ENCODE data around the gene MPIG6B. TPM values are rescaled to one million over a fixed set of nuclear protein-coding genes. Genes with fewer than 3 reads are reported as not detected.

MPIG6B gene, protein sequence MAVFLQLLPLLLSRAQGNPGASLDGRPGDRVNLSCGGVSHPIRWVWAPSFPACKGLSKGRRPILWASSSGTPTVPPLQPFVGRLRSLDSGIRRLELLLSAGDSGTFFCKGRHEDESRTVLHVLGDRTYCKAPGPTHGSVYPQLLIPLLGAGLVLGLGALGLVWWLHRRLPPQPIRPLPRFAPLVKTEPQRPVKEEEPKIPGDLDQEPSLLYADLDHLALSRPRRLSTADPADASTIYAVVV
- not detected for total RNA-seq

DNA sequence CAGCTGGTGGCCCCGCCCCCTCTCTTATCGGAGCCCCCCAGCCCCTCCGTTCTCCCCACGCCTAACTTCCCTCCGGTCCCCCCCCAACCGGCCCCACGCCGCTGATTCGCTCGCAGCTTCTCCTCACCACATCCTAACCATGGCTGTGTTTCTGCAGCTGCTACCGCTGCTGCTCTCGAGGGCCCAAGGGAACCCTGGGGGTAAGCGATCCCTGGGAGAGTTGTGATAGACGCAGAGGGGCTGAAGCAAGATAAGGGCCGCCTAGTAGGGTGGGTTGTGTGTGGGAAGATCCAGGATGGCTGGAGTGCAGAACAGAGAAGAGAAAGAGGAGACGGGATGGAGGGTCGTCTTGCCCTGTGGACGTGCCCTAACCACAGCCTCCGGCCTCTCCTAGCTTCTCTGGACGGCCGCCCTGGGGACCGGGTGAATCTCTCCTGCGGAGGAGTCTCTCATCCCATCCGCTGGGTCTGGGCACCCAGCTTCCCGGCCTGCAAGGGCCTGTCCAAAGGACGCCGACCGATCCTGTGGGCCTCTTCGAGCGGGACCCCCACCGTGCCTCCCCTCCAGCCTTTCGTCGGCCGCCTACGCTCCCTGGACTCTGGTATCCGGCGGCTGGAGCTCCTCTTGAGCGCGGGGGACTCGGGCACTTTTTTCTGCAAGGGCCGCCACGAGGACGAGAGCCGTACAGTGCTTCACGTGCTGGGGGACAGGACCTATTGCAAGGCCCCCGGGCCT, at the start of gene MPIG6B:
Gene MPIG6B, plus strand, starts transcription at position 129 of the 735 bp plus-strand sequence. Its CDS starts 11 bp downstream, at position 140.
- no peaks in the 10 kb centered on the region for H3K27me3 ChIP-seq
- 64 to 75% methylated on average over 36 to 46 of the region's 46 CpGs for WGBS, 2 donors
- peaks cover 0 to 23% (median 11%) of the 10 kb centered on the region in 4 donors for H3K4me1 ChIP-seq
- peaks cover 0 to 31% (median 0%) of the 10 kb centered on the region in 3 donors for H3K36me3 ChIP-seq
- no peak within 1 kb of the TSS for H3K4me3 ChIP-seq
- TF ChIP-seq POLR2A (IDR thresholded peaks at IDR 0.05): no peak
- TF ChIP-seq EP300 (IDR thresholded peaks at IDR 0.05): no peak
- TF ChIP-seq, protein P1, sequence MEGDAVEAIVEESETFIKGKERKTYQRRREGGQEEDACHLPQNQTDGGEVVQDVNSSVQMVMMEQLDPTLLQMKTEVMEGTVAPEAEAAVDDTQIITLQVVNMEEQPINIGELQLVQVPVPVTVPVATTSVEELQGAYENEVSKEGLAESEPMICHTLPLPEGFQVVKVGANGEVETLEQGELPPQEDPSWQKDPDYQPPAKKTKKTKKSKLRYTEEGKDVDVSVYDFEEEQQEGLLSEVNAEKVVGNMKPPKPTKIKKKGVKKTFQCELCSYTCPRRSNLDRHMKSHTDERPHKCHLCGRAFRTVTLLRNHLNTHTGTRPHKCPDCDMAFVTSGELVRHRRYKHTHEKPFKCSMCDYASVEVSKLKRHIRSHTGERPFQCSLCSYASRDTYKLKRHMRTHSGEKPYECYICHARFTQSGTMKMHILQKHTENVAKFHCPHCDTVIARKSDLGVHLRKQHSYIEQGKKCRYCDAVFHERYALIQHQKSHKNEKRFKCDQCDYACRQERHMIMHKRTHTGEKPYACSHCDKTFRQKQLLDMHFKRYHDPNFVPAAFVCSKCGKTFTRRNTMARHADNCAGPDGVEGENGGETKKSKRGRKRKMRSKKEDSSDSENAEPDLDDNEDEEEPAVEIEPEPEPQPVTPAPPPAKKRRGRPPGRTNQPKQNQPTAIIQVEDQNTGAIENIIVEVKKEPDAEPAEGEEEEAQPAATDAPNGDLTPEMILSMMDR (IDR thresholded peaks at IDR 0.05): no peak
- no peak for DNase-seq (ENCODE audit: low spot score in 2 of 2)
- H3K27ac ChIP-seq: no peak within 1 kb of the TSS
- no peaks in the 10 kb centered on the region for H3K9me3 ChIP-seq

DNA sequence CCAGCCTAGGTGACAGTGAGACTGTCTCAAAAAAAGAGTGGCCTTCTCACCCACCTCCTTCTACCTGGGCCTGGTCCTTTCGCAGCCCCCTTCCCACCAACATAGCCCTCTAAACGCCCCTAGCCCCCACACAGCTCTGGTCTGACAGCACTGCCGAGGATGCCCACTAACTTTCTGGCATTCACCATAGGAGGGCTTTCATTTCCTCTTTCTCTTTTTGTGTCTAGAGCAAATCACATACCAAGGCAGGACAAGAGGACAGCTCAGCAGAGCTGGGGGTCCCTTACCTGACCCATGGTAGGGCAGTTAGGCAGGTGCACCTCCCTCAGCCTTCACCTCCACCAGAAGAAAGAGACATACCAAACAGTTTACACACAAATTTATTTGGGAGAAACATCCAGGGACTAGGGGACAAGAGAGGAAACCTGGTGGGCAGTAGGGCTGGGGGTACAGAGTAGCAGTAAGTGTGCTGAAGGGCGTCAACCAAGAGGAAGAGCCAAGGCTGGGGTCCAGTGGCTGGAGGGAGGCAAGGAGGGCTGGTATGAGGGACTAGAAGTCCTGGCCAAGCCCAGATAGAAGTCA, 46.8 kb upstream of the MPIG6B start:
- Histone ChIP-seq H3K4me1 (peaks cover 0 to 14% (median 2%) of the 10 kb centered on the region in 4 donors), H3K27ac (no peak overlapping the region), H3K36me3 (peaks cover 0 to 34% (median 16%) of the 10 kb centered on the region in 3 donors), H3K4me3 (no peak overlapping the region), H3K27me3 (no peaks in the 10 kb centered on the region), H3K9me3 (no peaks in the 10 kb centered on the region)
- 72 to 82% methylated on average over 4 of the region's 4 CpGs for WGBS, 2 donors
- TF ChIP-seq, protein P1 (IDR thresholded peaks at IDR 0.05): no peak
- TF ChIP-seq EP300 (IDR thresholded peaks at IDR 0.05) (no peak), POLR2A (IDR thresholded peaks at IDR 0.05) (no peak)
- no peak for DNase-seq (ENCODE audit: low spot score in 2 of 2)

DNA sequence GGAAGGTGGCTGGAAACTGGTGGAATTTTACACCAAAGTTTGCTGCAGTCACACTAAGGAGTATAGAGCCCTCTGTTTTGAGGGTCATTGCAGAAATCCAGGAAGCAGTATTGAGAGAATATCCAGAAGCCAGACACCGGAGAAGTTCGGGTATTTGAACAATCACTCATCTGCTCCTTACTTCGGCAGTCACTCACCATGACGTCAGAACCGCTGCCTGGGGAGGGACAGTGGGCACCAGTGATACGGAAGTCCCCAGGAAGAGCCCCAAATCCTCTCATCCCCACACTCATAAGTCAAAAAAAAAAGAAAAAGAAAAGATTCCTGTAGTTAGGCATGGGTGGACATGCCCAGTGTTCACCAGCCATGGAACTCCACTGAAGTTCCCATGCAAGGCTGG, 46.3 kb upstream of the MPIG6B start:
- Histone ChIP-seq H3K27me3 (no peaks in the 10 kb centered on the region), H3K9me3 (no peaks in the 10 kb centered on the region), H3K4me1 (peaks cover 0 to 18% (median 2%) of the 10 kb centered on the region in 4 donors), H3K27ac (no peak overlapping the region), H3K36me3 (peaks cover 0 to 30% (median 13%) of the 10 kb centered on the region in 3 donors), H3K4me3 (no peak overlapping the region)
- TF ChIP-seq, protein P1 (IDR thresholded peaks at IDR 0.05): no peak
- TF ChIP-seq EP300 (IDR thresholded peaks at IDR 0.05) (no peak), POLR2A (IDR thresholded peaks at IDR 0.05) (no peak)
- WGBS, 2 donors: 67 to 73% methylated on average over 6 of the region's 6 CpGs
- no peak for DNase-seq (ENCODE audit: low spot score in 2 of 2)

DNA sequence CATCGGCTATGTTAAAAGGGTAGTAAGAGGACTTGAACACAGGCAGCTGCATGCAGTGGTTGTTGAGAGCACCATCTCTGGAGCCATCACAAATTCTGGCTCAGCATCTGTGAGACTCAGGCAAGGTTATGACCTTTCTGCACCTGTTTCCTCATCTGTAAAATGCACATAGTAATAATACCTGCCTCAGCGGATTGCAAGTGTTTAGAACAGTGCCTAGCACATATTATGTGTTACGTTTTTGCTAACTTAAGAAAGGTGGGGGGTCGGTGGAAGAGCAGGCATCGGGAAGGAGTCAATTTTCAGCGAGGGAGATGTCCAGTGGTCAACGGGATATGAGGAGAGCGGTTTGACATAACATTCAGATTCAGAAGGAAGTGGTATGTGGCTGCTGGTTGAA, 45.2 kb upstream of the MPIG6B start:
- 63 to 71% methylated on average over 8 of the region's 8 CpGs for WGBS, 2 donors
- Histone ChIP-seq H3K27me3 (no peaks in the 10 kb centered on the region), H3K27ac (no peak overlapping the region), H3K9me3 (no peaks in the 10 kb centered on the region), H3K4me1 (peaks cover 0 to 26% (median 2%) of the 10 kb centered on the region in 4 donors), H3K4me3 (no peak overlapping the region), H3K36me3 (peaks cover 0 to 19% (median 5%) of the 10 kb centered on the region in 3 donors)
- no peak for DNase-seq (ENCODE audit: low spot score in 2 of 2)
- TF ChIP-seq, protein P1 (IDR thresholded peaks at IDR 0.05): no peak
- TF ChIP-seq EP300 (IDR thresholded peaks at IDR 0.05): no peak
- no peak for TF ChIP-seq POLR2A (IDR thresholded peaks at IDR 0.05)

Data from tibial nerve (tissue), 4 donors.